Lung (tissue), 12 donors: ENCODE results near the gene SELPLG. TPM values are rescaled to one million over a fixed set of nuclear protein-coding genes. Genes with fewer than 3 reads are reported as not detected.
"Not testable (repeated sequence)": the region's sequence is repeated elsewhere in the genome, so short reads cannot be mapped to it uniquely, and the experiment has no call there.

Experiments
- ATAC-seq: fragments of 200-7000 bp; cut with Tn5 transposase; one replicate; pipeline ENCODE4 v1.9.1; 2020; ENCODE audit warnings: moderate number of reproducible peaks; ENCODE audit not compliant: insufficient read depth, low FRiP score
- DNase-seq, 3 donors: peaks; one replicate each; pipeline ENCODE4 v3.0.0-alpha.2; 2013 to 2017
- H3K27ac ChIP-seq, 2 donors: one replicate each; pipeline ENCODE4 v1.5.1; 2013; ENCODE audit warnings: mild to moderate bottlenecking in 2 of 2, moderate library complexity in 2 of 2, control low read depth in 1 of 2, inconsistent platforms in 1 of 2, low read depth in 1 of 2, low read length in 1 of 2
- H3K27me3 ChIP-seq, 3 donors: one replicate each; pipeline ENCODE4 v1.5.1; 2013; ENCODE audit warnings: low read length in 2 of 3; ENCODE audit not compliant: control insufficient read depth in 3 of 3, insufficient read depth in 3 of 3
- H3K36me3 ChIP-seq, 4 donors: one replicate each; pipeline ENCODE4 v1.5.1; 2013; ENCODE audit warnings: low read length in 4 of 4, mild to moderate bottlenecking in 1 of 4, moderate library complexity in 1 of 4; ENCODE audit not compliant: control insufficient read depth in 4 of 4, insufficient read depth in 4 of 4
- H3K4me1 ChIP-seq, 5 donors: one replicate each; pipeline ENCODE4 v1.5.1; 2013; ENCODE audit warnings: low read length in 5 of 5, mild to moderate bottlenecking in 2 of 5, moderate library complexity in 1 of 5; ENCODE audit not compliant: control insufficient read depth in 5 of 5, insufficient read depth in 5 of 5
- H3K4me3 ChIP-seq: one replicate; pipeline ENCODE4 v1.5.1; 2013; ENCODE audit warnings: mild to moderate bottlenecking, control low read depth, moderate library complexity
- H3K9ac ChIP-seq, 2 donors: one replicate each; pipeline ENCODE4 v1.5.1; 2013; ENCODE audit warnings: low read length in 2 of 2, control low read depth in 1 of 2; ENCODE audit not compliant: insufficient read depth in 1 of 2
- H3K9me3 ChIP-seq, 4 donors: one replicate each; pipeline ENCODE4 v1.5.1; 2013; ENCODE audit warnings: low read length in 3 of 4, mild to moderate bottlenecking in 1 of 4, moderate library complexity in 1 of 4; ENCODE audit not compliant: control insufficient read depth in 4 of 4, insufficient read depth in 3 of 4
- WGBS, 2 donors: extraction: QIAGEN DNeasy Blood & Tissue Kit; methylation state at CpG; one replicate each; pipeline ENCODE4 v1.1.7; 2013; 5-methylcytosine and 5-hydroxymethylcytosine counted together
- polyA plus RNA-seq, 2 donors: library from polyadenylated mRNA; stranded (reverse); fragments of 200-250 nt; gene quantifications; one replicate each; pipeline ENCODE4 v1.2.1, GENCODE V29; 2013
- total RNA-seq, 2 donors: library from RNA; depleted of rRNA in 1 of 2; stranded (reverse); fragments of >200 nt in 1 of 2; gene quantifications; one replicate each; pipeline ENCODE4 v1.2.1, GENCODE V29; 2014 to 2021
- TF ChIP-seq, protein P1 (sequence below): IDR thresholded peaks from 2 replicates; pipeline ENCODE4 v1.5.1; 2012; ENCODE audit warnings: mild to moderate bottlenecking; ENCODE audit errors: control extremely low read depth, extremely low read depth
- donor health status: control.
- donor health status: control.
- donor health status: Bipolar disorder and iron deficiency.
- donor health status: healthy.
- donor health status: DM: yes; HTN: yes; CAD: no.

SELPLG gene
- total and polyA plus RNA-seq, 4 donors, result 11.3 to 97.0 (median 30.5) TPM

DNA sequence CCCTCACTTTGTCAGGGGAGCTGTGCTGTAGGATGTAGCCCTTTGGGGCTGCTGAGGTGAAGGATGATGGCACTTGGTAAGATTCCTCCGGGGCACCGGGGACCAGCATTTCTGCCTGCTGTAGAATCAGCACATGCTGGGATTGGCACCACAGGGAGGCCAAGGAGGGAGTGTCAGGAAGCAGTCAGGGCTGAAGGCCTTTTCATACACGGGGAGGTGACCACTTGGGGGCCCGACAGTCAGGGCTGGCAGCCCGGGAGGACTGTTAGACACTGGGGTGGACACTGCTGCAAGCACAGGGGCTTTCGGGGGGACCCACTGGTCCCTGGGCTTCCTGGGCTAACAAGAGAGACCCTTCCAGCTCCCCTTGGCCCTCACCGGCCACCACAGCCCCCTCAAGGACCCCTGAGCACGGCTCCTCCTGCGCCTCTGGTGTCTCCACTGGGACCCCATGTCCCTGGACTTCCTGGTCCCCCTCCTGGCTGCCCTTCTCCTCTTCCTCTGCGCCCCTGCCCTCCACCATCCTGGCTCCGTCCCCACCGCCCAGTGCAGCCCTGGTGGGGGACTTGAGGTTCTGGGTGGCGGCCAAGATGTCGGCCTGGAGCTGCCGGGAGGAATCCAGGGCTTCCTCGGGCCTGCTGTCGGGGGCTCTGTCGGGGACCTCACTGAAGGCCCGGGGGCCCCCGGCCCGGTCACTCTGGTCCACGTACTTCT, 42.3 kb downstream of the SELPLG start:
- ATAC-seq (no peak), DNase-seq (no peak)
- Histone ChIP-seq H3K9ac (no peak overlapping the region), H3K27ac (no peak overlapping the region), H3K4me3 (no peak overlapping the region), H3K9me3 (no peaks in the 10 kb centered on the region), H3K27me3 (no peaks in the 10 kb centered on the region), H3K36me3 (peaks cover 0 to 7% (median 0%) of the 10 kb centered on the region in 4 donors), H3K4me1 (peaks cover 0 to 33% (median 9%) of the 10 kb centered on the region in 5 donors)
- TF ChIP-seq, protein P1, sequence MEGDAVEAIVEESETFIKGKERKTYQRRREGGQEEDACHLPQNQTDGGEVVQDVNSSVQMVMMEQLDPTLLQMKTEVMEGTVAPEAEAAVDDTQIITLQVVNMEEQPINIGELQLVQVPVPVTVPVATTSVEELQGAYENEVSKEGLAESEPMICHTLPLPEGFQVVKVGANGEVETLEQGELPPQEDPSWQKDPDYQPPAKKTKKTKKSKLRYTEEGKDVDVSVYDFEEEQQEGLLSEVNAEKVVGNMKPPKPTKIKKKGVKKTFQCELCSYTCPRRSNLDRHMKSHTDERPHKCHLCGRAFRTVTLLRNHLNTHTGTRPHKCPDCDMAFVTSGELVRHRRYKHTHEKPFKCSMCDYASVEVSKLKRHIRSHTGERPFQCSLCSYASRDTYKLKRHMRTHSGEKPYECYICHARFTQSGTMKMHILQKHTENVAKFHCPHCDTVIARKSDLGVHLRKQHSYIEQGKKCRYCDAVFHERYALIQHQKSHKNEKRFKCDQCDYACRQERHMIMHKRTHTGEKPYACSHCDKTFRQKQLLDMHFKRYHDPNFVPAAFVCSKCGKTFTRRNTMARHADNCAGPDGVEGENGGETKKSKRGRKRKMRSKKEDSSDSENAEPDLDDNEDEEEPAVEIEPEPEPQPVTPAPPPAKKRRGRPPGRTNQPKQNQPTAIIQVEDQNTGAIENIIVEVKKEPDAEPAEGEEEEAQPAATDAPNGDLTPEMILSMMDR, result no peak
- WGBS, 2 donors, result 87 to 92% methylated on average over 21 to 22 of the region's 22 CpGs

DNA sequence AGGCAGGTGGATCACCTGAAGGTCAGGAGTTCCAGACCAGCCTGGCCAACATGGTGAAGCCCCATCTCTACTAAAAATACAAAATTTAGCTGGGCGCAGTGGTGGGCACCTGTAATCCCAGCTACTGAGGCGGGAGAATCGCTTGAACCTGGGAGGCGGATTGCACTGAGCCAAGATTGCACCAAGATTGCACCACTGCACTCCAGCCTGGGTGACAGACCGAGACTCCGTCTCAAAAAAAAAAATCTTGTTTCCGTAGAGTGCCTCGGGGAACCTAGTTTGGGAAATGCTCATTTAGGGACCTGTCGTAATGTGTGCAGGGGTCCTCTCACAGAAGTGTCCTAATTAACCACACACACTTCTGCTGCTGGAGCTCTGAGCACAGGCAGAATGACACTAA, 43.2 kb downstream of the SELPLG start:
- not testable (repeated sequence) for ATAC-seq, H3K27me3 ChIP-seq, H3K9me3 ChIP-seq, H3K4me3 ChIP-seq, H3K27ac ChIP-seq, H3K9ac ChIP-seq, H3K36me3 ChIP-seq, DNase-seq
- 73 to 89% methylated on average over 9 of the region's 9 CpGs for WGBS, 2 donors
- H3K4me1 ChIP-seq, result peaks cover 0 to 24% (median 0%) of the 10 kb centered on the region in 5 donors

DNA sequence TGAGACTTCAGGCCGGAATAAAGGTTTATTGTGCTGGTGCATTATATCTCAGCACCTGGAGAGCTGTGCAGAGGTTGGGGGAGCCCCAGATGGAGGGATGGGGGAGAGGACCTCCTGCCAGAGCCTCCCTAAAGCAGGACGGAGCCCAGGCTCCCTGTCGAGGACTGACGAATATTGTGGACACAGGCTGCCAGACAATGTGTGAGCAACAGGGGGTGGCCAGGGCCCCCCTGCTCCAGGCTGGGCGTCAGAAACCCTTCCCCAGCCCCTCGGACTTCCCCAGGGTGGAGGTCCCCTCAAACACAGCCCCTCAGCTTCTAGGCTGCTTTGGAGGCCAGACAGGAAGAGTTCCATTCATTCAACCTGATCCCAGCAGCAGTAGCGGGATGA, 43.9 kb downstream of the SELPLG start:
- H3K36me3 ChIP-seq, result peaks cover 0 to 2% (median 0%) of the 10 kb centered on the region in 4 donors
- H3K27me3 ChIP-seq, result no peaks in the 10 kb centered on the region
- 74 to 83% methylated on average over 7 of the region's 7 CpGs for WGBS, 2 donors
- peaks cover 0 to 23% (median 0%) of the 10 kb centered on the region in 5 donors for H3K4me1 ChIP-seq
- H3K27ac ChIP-seq, result no peak overlapping the region
- DNase-seq (no peak), ATAC-seq (no peak)
- no peak overlapping the region for H3K9ac ChIP-seq
- H3K9me3 ChIP-seq, result no peaks in the 10 kb centered on the region
- H3K4me3 ChIP-seq, result no peak overlapping the region
- TF ChIP-seq, protein P1, result no peak

DNA sequence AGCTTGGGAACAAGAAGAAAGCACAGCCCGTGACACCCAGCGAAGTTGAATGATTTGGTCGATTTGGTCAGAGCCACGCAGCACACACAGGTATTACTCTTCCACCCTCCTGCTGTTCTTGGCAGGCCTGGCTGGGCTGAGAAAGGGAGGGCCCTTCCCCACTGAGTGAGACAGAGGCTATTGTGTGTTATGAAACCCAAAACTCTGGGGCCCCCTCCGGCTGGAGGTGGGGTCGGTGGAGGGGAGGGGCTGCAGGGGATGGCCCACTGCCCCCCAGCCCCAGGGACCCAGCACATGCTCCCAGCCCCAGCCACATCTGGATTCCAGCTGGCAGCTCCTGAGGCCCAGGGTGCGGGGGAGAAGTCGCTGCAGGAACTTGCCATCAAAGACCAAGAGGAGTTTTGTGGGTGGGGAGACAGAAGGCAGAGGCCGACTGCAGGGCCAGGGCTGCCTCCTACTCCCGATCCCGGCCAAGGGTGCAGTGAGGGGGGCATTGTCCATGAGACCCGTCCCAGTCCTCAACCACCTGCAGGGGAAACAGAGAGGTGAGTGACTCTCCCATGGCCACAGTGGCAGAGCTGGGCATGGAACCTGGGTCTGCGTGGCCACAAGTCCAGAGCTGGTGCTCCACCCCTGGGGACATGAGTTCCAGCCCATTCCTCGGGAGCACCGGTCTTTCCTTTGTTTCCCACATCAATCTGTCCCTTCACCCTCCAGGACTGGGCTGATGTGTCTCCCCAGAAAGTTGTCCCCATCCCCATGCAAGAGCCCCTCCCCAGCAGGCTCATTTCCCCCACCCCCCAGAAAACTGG, 44.5 kb downstream of the SELPLG start:
- ATAC-seq (no peak), DNase-seq (peak; percentile 62 to 75 (median 70))
- Histone ChIP-seq H3K9me3 (no peaks in the 10 kb centered on the region), H3K9ac (peak overlapping the region in 1 of 2 donors; percentile 7), H3K4me1 (peaks cover 0 to 23% (median 0%) of the 10 kb centered on the region in 5 donors), H3K4me3 (no peak overlapping the region), H3K36me3 (peaks cover 0 to 2% (median 0%) of the 10 kb centered on the region in 4 donors), H3K27me3 (no peaks in the 10 kb centered on the region), H3K27ac (no peak overlapping the region)
- TF ChIP-seq, protein P1, result no peak
- 47 to 62% methylated on average over 15 of the region's 15 CpGs for WGBS, 2 donors
